SJSA1 (cell line): ENCODE data around the gene PRRC2C. TPM values are rescaled to one million over a fixed set of nuclear protein-coding genes. Genes with fewer than 3 reads are reported as not detected.
"Not testable (repeated sequence)": the region's sequence is repeated elsewhere in the genome, so short reads cannot be mapped to it uniquely, and the experiment has no call there.

ENCODE experiments used
- DNase-seq, 2 experiments: peaks; one replicate each; pipeline ENCODE4 v3.0.0-alpha.2; 2015 to 2020; ENCODE audit warnings: low spot score in 2 of 2, low read depth in 1 of 2
- H3K27ac ChIP-seq: fragments of 250-450 bp; sonication (Bioruptor Pico); 2 replicates; pipeline ENCODE4 v1.5.1; 2020; ENCODE audit warnings: mild to moderate bottlenecking, moderate library complexity
- H3K27me3 ChIP-seq: fragments of 250-450 bp; sonication (Bioruptor Pico); replicated peaks from 2 replicates; pipeline ENCODE4 v1.5.1; 2020; ENCODE audit warnings: mild to moderate bottlenecking, moderate library complexity
- H3K36me3 ChIP-seq: fragments of 250-450 bp; sonication (Bioruptor Pico); 2 replicates; pipeline ENCODE4 v1.5.1; 2020; ENCODE audit warnings: mild to moderate bottlenecking
- H3K4me1 ChIP-seq: fragments of 250-450 bp; sonication (Bioruptor Pico); replicated peaks from 2 replicates; pipeline ENCODE4 v1.6.1; 2021; ENCODE audit warnings: mild to moderate bottlenecking
- H3K4me3 ChIP-seq: fragments of 250-450 bp; sonication (Bioruptor Pico); 2 replicates; pipeline ENCODE4 v1.5.1; 2020; ENCODE audit warnings: mild to moderate bottlenecking
- H3K9me3 ChIP-seq: fragments of 250-450 bp; sonication (Bioruptor Pico); replicated peaks from 2 replicates; pipeline ENCODE4 v1.5.1; 2020; ENCODE audit warnings: mild to moderate bottlenecking
- total RNA-seq: library from RNA; depleted of rRNA; stranded (reverse); fragments of >200 nt; shearing (Covaris generic); gene quantifications from 2 replicates; pipeline ENCODE4 v1.2.3, GENCODE V29; 2014; rRNA removed

Gene PRRC2C
- total RNA-seq: 37.4 and 67.3 TPM in 2 replicates

GRCh38 chr1:171485375-171486047, at the start of gene PRRC2C:
Gene PRRC2C, plus strand, starts transcription at chr1:171485530. Its CDS starts 26,559 bp downstream, at chr1:171512089.
- Histone ChIP-seq H3K27me3 (no peaks in the 10 kb centered on the region), H3K4me3 (peak within 1 kb of the TSS; percentile 85), H3K4me1 (peaks cover 7% of the 10 kb centered on the region; the same call in 1 of the 2 replicates), H3K27ac (peak within 1 kb of the TSS; percentile 95), H3K9me3 (no peaks in the 10 kb centered on the region), H3K36me3 (peaks cover 22% of the 10 kb centered on the region)
- peak; percentile 93 to 97 for DNase-seq

GRCh38 chr1:171438441-171438840, 46.9 kb upstream of the PRRC2C start:
- Histone ChIP-seq H3K9me3 (no peaks in the 10 kb centered on the region), H3K4me3 (no peak overlapping the region), H3K4me1 (peaks cover 46% of the 10 kb centered on the region), H3K27ac (peak overlapping the region; percentile 46), H3K27me3 (no peaks in the 10 kb centered on the region), H3K36me3 (no peaks in the 10 kb centered on the region)
- DNase-seq: peak; percentile 65 to 74

- H3K36me3 ChIP-seq, DNase-seq, H3K27ac ChIP-seq, H3K4me3 ChIP-seq, H3K9me3 ChIP-seq, H3K27me3 ChIP-seq: not testable (repeated sequence)
- peaks cover 30% of the 10 kb centered on the region for H3K4me1 ChIP-seq
Observed at GRCh38 chr1:171440201-171440600, 45.1 kb upstream of the PRRC2C start.

DNA sequence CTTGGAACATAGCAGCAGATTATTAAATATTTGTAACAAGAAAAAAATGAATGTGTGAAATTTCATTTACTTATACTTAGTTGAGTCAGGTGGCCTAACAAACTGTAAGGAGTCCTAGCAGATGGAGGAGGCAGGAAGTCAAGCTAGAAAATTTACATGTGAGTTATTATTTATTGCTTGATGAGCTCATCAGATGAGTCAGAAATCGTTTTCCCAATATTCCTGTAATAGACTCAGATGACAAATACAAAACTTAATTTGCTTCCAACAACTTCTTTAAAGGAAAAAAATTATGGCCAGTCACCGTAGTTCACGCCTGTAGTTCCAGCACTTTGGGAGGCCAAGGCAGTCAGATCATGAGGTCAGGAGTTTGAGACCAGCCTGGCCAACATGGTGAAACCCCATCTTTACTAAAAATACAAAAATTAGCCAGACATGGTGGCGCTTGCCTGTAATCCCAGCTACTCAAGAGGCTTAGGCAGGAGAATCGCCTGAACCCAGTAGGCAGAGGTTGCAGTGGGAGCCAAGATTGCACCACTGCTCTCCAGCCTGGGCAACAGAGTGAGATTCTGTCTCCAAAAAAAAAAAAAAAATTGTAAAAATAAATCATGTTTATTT, 43.9 kb upstream of the PRRC2C start:
- not testable (repeated sequence) for DNase-seq, H3K27me3 ChIP-seq, H3K4me3 ChIP-seq, H3K27ac ChIP-seq, H3K36me3 ChIP-seq, H3K9me3 ChIP-seq
- peaks cover 18% of the 10 kb centered on the region for H3K4me1 ChIP-seq

DNA sequence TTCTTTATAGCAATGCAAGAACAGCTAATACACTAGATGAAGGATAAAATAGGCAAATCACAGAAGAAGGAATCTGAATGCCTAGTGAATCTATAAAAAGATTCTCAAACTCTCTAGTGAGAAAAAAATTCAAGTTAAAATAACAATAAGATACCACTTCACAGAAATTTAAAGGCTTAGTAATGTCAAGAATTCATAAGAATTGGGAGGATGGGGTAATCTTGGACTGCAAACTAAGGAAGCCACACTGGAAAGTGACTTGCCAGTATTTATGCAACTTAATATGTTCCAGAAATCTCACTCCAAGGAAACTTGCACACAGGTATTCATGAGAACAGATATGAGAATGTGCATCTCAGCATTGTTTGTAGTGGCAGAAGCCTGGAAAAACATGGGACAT, 38.9 kb upstream of the PRRC2C start:
- no peak for DNase-seq

DNA sequence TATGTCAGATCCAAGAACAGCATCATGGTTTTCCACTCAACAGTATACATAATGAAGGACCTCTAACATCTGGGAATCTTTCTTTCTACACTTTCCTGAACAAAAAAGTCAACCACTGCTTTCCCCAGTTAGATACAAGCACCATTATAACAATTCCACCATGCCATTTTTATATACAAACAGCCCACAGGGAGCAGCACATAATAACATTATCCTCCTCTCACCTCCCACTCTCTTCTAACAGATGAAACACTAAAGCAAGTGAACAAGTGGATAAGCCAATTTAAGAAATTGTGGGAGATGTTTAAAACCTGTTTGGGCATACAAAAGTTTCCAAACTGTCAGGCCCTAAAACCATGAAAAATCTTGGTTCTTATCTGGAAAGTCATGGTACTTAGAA, 29.4 kb upstream of the PRRC2C start:
- H3K4me3 ChIP-seq: no peak overlapping the region
- H3K4me1 ChIP-seq: no peaks in the 10 kb centered on the region
- DNase-seq: no peak
- no peak overlapping the region for H3K27ac ChIP-seq
- H3K36me3 ChIP-seq: no peaks in the 10 kb centered on the region
- no peaks in the 10 kb centered on the region; the same call in none of the 2 replicates for H3K9me3 ChIP-seq
- no peaks in the 10 kb centered on the region for H3K27me3 ChIP-seq

More for the DNA sequence above, 38.9 kb upstream of the PRRC2C start:
- no peaks in the 10 kb centered on the region for H3K4me1 ChIP-seq
- H3K27me3 ChIP-seq: no peaks in the 10 kb centered on the region
- H3K36me3 ChIP-seq: no peaks in the 10 kb centered on the region
- no peak overlapping the region for H3K27ac ChIP-seq
- H3K9me3 ChIP-seq: no peaks in the 10 kb centered on the region; the same call in 1 of the 2 replicates
- no peak overlapping the region for H3K4me3 ChIP-seq

GRCh38 chr1:171457412-171457811, 27.9 kb upstream of the PRRC2C start:
- DNase-seq: no peak
- H3K4me3 ChIP-seq: no peak overlapping the region
- H3K4me1 ChIP-seq: no peaks in the 10 kb centered on the region
- H3K27ac ChIP-seq: no peak overlapping the region
- no peaks in the 10 kb centered on the region for H3K27me3 ChIP-seq
- no peaks in the 10 kb centered on the region; the same call in 1 of the 2 replicates for H3K9me3 ChIP-seq
- no peaks in the 10 kb centered on the region for H3K36me3 ChIP-seq

GRCh38 chr1:171460018-171460620, 25.2 kb upstream of the PRRC2C start:
- no peak overlapping the region for H3K27ac ChIP-seq
- H3K4me3 ChIP-seq: no peak overlapping the region
- no peak for DNase-seq
- H3K27me3 ChIP-seq: no peaks in the 10 kb centered on the region
- H3K4me1 ChIP-seq: no peaks in the 10 kb centered on the region
- H3K36me3 ChIP-seq: no peaks in the 10 kb centered on the region
- no peaks in the 10 kb centered on the region for H3K9me3 ChIP-seq

GRCh38 chr1:171467626-171468025, 17.7 kb upstream of the PRRC2C start:
- Histone ChIP-seq H3K9me3 (no peaks in the 10 kb centered on the region; the same call in 1 of the 2 replicates), H3K36me3 (no peaks in the 10 kb centered on the region), H3K4me1 (no peaks in the 10 kb centered on the region), H3K27me3 (no peaks in the 10 kb centered on the region), H3K27ac (no peak overlapping the region), H3K4me3 (no peak overlapping the region)
- DNase-seq: no peak

- H3K4me1 ChIP-seq: no peaks in the 10 kb centered on the region
- H3K27ac ChIP-seq: no peak overlapping the region
- DNase-seq: no peak
- no peaks in the 10 kb centered on the region for H3K36me3 ChIP-seq
- H3K9me3 ChIP-seq: no peaks in the 10 kb centered on the region; the same call in 1 of the 2 replicates
- H3K4me3 ChIP-seq: no peak overlapping the region
- H3K27me3 ChIP-seq: no peaks in the 10 kb centered on the region
Observed at GRCh38 chr1:171468120-171468750, 17.1 kb upstream of the PRRC2C start.

DNA sequence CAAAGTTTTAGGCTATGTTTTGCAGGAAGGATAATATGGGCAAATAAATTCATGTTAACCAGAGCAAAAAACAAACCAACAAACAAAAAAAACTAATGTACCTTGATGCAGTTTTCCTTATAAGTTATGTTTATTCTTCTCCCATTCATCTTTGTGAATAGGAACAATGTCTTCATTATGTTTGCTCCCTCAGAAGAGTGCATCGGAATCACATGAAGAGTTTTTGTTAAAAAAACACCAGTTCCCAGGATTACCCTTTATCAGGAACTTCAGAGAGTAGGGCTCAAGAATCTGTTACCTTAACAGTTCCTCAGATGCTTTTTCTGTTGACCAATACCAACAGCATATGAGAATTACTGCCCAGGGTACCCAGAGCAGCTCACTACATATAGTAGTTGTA, 14.6 kb upstream of the PRRC2C start:
- Histone ChIP-seq H3K27me3 (no peaks in the 10 kb centered on the region), H3K9me3 (no peaks in the 10 kb centered on the region; the same call in 1 of the 2 replicates), H3K4me3 (no peak overlapping the region), H3K36me3 (no peaks in the 10 kb centered on the region), H3K27ac (no peak overlapping the region), H3K4me1 (no peaks in the 10 kb centered on the region)
- DNase-seq: no peak

DNA sequence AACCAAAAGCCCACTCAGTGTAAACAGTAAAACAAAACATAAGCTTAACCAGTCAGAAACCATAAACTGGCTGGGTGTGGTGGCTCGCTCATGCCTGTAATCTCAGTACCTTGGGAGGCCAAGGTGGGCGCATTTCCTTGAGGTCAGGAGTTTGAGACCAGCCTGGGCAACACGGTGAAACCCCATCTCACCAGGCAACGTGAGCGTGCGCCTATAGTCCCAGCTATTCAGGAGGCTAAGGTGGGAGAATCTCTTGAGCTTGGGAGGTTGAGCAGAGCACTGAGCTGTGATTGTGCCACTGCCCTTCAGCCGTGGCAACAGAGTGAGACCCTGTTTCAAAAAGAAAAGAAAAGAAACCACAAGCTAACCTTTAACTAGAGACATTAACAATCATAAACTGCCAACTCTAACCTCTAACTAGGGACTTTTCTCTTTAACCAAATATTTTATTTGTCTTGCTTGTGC, 13.1 kb upstream of the PRRC2C start:
- DNase-seq: no peak
- H3K4me3 ChIP-seq: no peak overlapping the region
- no peak overlapping the region for H3K27ac ChIP-seq
- H3K9me3 ChIP-seq: no peaks in the 10 kb centered on the region; the same call in 1 of the 2 replicates
- H3K27me3 ChIP-seq: no peaks in the 10 kb centered on the region
- H3K4me1 ChIP-seq: no peaks in the 10 kb centered on the region
- H3K36me3 ChIP-seq: no peaks in the 10 kb centered on the region

DNA sequence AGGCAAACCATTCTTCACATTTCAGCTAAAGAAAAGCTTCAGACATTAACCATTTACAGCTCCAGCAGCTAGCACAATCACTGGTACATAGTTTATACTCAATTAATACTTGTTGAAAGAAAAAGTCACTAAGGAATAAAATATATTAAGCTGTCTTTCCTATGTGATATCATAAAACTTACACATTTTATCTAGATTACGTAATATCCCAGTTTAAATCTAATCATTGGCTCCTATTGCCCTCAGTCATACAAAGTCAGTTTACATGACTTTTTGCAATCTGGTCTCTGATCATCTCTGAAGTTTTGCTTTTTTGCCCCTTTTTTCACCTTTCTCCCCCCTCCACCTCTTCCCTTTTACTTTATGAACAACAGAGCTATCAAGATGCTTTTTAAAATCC, 8.5 kb upstream of the PRRC2C start:
- no peak overlapping the region for H3K4me3 ChIP-seq
- DNase-seq: no peak
- no peaks in the 10 kb centered on the region for H3K27me3 ChIP-seq
- no peaks in the 10 kb centered on the region for H3K36me3 ChIP-seq
- no peaks in the 10 kb centered on the region for H3K4me1 ChIP-seq
- no peak overlapping the region for H3K27ac ChIP-seq
- H3K9me3 ChIP-seq: no peaks in the 10 kb centered on the region

DNA sequence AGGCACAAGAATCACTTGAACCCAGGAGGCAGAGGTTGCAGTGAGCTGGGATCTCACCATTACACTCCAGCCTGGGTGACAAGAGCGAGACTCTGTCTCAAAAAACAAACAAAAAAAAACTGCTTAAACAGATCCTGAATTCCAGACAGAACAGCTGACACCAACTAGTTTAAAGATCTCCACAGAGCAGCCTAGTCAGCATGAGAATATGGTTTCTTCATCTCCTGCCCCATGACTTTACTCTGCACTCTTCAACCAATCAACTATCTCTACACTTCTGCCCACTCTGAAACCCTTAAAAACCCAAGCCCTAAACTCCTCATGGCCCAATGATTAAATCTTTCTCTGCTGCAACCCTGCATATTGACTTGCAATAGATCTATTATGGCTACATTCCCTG, 7.5 kb upstream of the PRRC2C start:
- DNase-seq: no peak
- no peaks in the 10 kb centered on the region for H3K36me3 ChIP-seq
- no peaks in the 10 kb centered on the region for H3K9me3 ChIP-seq
- no peaks in the 10 kb centered on the region for H3K4me1 ChIP-seq
- no peaks in the 10 kb centered on the region for H3K27me3 ChIP-seq
- no peak overlapping the region for H3K4me3 ChIP-seq
- H3K27ac ChIP-seq: no peak overlapping the region
